SK-N-SH treated with all-trans-retinoic acid at 6 μM for 48 hours (cell line): ENCODE data around the gene NANOS1.

Source experiments
- ARNTL ChIP-seq: fragments of 450-650 bp; formaldehyde crosslinking; IDR thresholded peaks from 2 replicates; pipeline ENCODE4 v1.5.0; 2020; ENCODE audit warnings: low read depth, mild to moderate bottlenecking, moderate library complexity, borderline replicate concordance
- CSDC2 ChIP-seq: fragments of 250-450 bp; sonication (Bioruptor Pico); IDR thresholded peaks from 2 replicates; pipeline ENCODE4 v1.5.0; 2020; ENCODE audit warnings: mild to moderate bottlenecking, moderate library complexity
- ESRRG ChIP-seq: fragments of 250-450 bp; sonication (Bioruptor Pico); IDR thresholded peaks from 2 replicates; pipeline ENCODE4 v1.6.1; 2021; ENCODE audit warnings: mild to moderate bottlenecking
- PPARA ChIP-seq: fragments of 250-450 bp; sonication (Bioruptor Pico); IDR thresholded peaks from 2 replicates; pipeline ENCODE4 v1.5.0; 2020; ENCODE audit warnings: mild to moderate bottlenecking, borderline replicate concordance
- RARB ChIP-seq: fragments of 250-450 bp; sonication (Bioruptor Pico); IDR thresholded peaks from 2 replicates; pipeline ENCODE4 v1.8.0; 2021; ENCODE audit warnings: mild to moderate bottlenecking, moderate library complexity
- TCF4 ChIP-seq: fragments of 250-450 bp; sonication (Bioruptor Pico); IDR thresholded peaks from 2 replicates; pipeline ENCODE4 v1.8.0; 2021; ENCODE audit warnings: mild to moderate bottlenecking, moderate library complexity, borderline replicate concordance
- TOX ChIP-seq: fragments of 250-450 bp; sonication (Bioruptor Pico); IDR thresholded peaks from 2 replicates; pipeline ENCODE4 v1.8.0; 2021; ENCODE audit warnings: mild to moderate bottlenecking, moderate library complexity, borderline replicate concordance
- ZFP3 ChIP-seq: fragments of 250-450 bp; sonication (Bioruptor Pico); IDR thresholded peaks from 2 replicates; pipeline ENCODE4 v1.5.0; 2020; ENCODE audit warnings: mild to moderate bottlenecking, moderate library complexity
- ZFP30 ChIP-seq: fragments of 450-650 bp; formaldehyde crosslinking; IDR thresholded peaks from 2 replicates; pipeline ENCODE4 v1.5.0; 2022; ENCODE audit warnings: mild to moderate bottlenecking, moderate library complexity
- ZNF8 ChIP-seq: fragments of 450-650 bp; formaldehyde crosslinking; IDR thresholded peaks from 2 replicates; pipeline ENCODE4 v1.5.0; 2020; ENCODE audit warnings: mild to moderate bottlenecking, moderate library complexity

DNA sequence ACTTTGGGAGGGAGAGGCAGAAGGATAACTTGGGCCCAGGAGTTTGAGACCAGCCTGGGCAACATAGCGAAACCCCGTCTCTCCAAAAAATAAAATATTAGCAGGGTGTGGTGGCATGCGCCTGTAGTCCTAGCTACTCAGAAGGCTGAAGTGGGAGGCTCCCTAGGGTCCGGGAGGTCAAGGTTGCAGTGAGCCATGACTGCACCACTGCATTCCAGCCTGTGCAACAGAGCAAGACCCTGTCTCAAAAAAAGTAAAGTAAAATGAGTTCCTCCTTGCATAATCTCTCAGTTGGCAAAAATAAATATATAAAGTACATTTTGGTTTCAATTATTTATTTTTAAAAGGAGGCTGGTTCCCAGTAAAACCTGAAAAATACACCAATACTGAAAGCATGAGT is 11.8 kb downstream of the NANOS1 start:
- no peak for TF ChIP-seq TOX (CRISPR knock-in tag)
- TF ChIP-seq ARNTL = no peak
- no peak for TF ChIP-seq RARB
- TF ChIP-seq ZNF8 (CRISPR knock-in tag) = no peak
- TF ChIP-seq ZFP30 (CRISPR knock-in tag) = no peak
- no peak for TF ChIP-seq CSDC2 (CRISPR knock-in tag)
- TF ChIP-seq PPARA = no peak
- no peak for TF ChIP-seq ESRRG (CRISPR knock-in tag)
- no peak for TF ChIP-seq TCF4 (CRISPR knock-in tag)
- TF ChIP-seq ZFP3 (CRISPR knock-in tag) = no peak
